GM12864 (cell line): Measurements from ENCODE around the gene ACR.

Experiments used
- DNase-seq: peaks from one replicate; pipeline ENCODE4 v3.0.0-alpha.2; 2011; ENCODE audit warnings: low read depth
- H3K4me3 ChIP-seq: 2 replicates; pipeline ENCODE4 v1.5.1; 2011; ENCODE audit warnings: mild to moderate bottlenecking, low read depth, low read length, control low read depth
- TF ChIP-seq, protein P1 (sequence below): IDR thresholded peaks from 2 replicates; pipeline ENCODE4 v1.5.1; 2011; ENCODE audit warnings: low read depth, mild to moderate bottlenecking, moderate library complexity, low read length, control low read depth, inconsistent platforms; ENCODE audit errors: missing control alignments

Gene ACR

DNA sequence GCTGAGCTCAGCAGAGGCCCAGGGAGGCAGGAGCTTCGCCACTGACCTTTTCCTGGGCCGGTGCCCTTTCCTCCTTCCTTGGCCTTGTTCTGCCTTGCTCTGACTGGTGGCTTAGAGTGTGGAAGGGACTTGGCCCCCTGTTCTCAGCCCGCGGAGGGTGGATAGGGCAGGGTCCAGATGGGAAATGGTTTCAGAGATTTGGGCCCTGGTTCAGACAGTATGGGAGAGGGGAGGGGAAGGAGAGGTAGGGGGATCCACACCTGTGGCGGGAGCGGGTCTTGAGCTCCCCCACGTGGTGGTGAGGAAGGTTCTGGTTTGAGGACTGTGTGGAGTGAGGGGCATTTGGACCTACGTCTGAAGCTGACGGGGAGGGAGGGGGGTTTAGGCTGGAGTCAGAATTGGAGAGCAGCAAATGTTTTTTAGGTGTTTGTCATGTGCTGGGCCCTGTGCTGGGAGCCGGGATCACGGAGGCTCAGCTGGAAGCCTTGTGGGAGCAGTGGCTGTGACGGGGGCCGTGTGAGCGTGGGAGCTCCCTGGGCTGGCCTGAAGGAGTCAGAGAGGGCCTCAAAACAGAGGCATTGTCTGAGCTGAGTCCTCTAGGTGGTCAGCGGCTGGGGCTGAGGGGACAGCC is 38.1 kb upstream of the ACR start:
- no peak overlapping the region for H3K4me3 ChIP-seq
- TF ChIP-seq, protein P1, sequence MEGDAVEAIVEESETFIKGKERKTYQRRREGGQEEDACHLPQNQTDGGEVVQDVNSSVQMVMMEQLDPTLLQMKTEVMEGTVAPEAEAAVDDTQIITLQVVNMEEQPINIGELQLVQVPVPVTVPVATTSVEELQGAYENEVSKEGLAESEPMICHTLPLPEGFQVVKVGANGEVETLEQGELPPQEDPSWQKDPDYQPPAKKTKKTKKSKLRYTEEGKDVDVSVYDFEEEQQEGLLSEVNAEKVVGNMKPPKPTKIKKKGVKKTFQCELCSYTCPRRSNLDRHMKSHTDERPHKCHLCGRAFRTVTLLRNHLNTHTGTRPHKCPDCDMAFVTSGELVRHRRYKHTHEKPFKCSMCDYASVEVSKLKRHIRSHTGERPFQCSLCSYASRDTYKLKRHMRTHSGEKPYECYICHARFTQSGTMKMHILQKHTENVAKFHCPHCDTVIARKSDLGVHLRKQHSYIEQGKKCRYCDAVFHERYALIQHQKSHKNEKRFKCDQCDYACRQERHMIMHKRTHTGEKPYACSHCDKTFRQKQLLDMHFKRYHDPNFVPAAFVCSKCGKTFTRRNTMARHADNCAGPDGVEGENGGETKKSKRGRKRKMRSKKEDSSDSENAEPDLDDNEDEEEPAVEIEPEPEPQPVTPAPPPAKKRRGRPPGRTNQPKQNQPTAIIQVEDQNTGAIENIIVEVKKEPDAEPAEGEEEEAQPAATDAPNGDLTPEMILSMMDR = peak; percentile 23
- no peak for DNase-seq

DNA sequence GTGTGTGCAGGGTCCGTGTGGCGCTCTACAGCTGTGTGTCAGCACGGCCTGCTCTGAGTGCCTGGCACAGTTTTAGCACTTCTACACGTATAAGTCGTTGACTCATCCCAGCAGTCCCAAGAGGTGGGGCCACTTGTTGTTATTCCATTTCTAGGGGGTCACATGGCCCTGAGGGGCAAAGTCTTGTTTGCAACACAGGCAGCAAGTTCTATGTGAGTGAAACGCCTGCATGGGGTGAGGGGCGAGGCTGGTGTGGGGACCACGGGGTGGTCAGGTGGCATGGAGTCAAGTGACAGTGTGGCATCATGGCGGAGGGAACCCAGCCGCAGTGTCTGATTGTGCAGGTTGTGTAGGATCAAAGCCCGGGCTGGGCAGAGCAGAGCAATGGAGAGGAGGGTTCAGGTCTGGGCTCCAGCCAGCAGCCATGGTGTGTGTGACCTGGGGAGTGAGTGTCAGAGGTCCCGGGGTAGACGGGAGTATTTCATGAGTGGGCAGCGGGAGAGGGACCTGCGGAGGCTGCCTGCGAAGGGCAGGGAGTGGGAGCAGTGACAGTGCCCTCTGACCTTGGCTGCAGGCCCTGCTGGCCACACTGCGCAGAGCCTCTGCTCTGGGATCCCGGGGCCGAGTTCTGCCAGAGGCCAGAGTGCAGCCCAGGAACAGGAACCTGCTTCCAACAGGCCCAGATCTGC is 37.5 kb upstream of the ACR start:
- no peak for DNase-seq
- no peak overlapping the region for H3K4me3 ChIP-seq
- TF ChIP-seq, protein P1 = no peak

DNA sequence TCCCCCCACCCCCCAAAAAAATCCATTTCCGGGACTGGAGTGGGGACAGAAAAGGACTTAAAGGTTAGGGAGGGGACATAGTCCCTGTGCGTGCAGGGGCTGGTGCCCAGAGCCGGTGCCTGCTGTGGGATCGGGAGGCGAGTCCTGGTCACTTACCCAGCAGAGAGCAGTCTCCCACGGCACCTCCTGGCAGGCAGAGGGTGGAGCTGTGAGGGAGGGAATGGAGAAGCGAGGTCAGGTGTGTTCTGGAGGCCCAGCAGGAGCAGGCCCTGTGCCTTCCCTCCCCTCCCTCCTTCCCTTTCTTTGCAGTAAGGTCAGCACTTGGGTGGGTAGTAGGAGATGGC is 37.0 kb upstream of the ACR start:
- no peak overlapping the region for H3K4me3 ChIP-seq
- TF ChIP-seq, protein P1 = no peak
- DNase-seq = no peak

DNA sequence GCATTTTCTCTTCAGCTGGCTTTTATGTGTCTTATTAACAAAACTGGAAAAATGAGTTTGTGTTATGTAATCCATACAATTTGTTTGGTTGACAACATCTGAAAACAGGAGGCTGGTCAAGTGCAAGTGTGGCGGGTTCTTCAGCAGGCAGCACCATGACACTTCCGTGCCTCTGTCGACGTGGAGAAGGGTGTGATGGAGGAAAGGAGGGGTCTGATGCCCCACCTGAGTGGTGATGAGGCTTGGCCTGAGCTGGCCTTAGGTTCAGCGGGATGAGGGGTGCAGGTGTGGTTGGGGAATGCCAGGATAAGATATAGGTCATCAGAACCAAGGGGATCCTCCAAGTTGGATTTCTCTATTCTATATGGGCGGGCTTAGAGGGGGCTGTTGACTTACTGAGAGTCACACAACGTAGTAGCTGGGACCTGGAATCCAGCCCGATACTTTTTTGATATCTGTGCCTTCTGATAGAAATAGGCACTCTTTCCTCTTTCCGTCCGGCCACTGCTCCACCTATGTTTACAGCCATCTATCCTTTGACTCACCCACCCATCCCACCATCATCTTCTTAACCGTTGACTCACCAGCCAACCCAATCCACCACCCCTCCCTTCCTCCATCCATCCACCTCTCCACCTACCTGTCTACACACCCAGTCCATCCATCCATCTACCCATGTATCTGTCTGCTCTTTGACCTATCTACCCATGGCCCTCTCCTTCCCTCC is 36.4 kb upstream of the ACR start:
- TF ChIP-seq, protein P1 = no peak

DNA sequence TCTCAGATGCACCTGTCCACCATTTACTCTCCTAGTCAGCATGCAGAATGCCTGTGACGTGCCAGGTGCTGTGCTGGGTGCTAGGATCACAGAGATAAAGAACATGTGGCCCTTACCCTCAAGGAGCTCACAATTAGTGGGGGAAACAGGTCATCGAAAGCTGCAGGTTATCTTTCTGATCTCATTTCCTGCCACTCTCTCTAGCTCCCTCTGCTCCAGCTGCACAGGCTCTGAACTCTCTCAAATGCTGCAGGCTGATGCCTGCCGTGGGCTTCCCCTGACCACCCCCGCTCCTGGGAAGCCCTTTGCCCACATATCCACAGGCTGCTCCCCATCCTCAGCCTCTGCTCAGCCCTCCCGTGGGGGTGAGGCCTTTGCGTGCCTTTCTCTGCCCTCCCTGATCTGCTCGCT is 35.7 kb upstream of the ACR start:
- TF ChIP-seq, protein P1 = no peak
- no peak for DNase-seq
- no peak overlapping the region for H3K4me3 ChIP-seq

More for the DNA sequence above, 36.4 kb upstream of the ACR start:
- H3K4me3 ChIP-seq = no peak overlapping the region
- DNase-seq = no peak

DNA sequence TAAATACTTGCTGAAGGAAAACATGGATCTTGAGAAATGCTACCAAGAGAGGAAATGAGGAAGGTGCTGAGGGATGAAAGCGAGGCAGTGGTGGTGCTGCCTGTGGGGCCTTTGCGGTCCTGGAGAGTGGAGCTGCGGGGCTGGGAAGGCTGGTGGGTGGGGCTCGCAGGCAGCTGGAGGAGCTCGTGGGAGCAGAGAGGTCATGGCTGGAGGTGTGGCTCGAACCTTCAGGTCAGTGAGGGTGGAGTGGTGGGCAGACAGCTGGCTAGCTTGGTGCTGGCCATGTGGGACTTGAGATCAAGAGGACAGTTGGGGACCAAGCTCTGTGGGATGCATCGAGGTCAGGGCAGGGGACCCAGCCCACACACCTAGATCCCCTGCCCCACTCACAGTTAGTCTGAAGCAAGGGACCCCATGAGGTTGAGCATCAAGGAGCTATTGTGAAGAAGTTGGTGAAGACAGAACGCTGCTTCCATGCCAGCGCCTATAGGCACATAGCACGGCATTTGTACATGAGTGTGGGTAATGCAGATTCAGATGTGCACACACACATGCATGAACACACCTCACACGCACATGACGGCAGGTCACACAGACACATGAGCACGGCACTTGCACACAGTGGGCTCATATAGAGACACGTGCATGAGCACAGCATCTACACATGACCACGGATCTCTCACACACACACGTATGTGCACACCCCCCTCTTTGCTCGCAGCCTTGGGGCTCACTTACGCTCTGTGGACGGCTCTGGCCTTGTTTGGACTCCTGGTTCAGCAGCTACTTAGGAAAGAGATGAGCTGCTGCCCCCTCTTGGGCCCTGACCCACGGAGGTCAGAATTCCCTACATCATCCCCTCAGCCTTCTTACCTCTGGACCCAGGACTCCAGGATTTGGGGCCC is 34.9 kb upstream of the ACR start:
- no peak for DNase-seq
- no peak overlapping the region for H3K4me3 ChIP-seq
- TF ChIP-seq, protein P1 = no peak
